GM12878 (cell line): ENCODE measurements around the gene WNT9B. TPM values are rescaled to one million over a fixed set of nuclear protein-coding genes. Genes with fewer than 3 reads are reported as not detected.

ENCODE experiments used
- ATF7 ChIP-seq: fragments of 450-650 bp; IDR thresholded peaks from 2 replicates; pipeline ENCODE4 v1.6.1; 2016; ENCODE audit warnings: low read depth, mild to moderate bottlenecking
- CHD1 ChIP-seq: IDR thresholded peaks from 2 replicates; pipeline ENCODE4 v1.6.1; 2012; ENCODE audit warnings: low read depth, low read length, improper control_type of control experiment
- CHD2 ChIP-seq: IDR thresholded peaks from 2 replicates; pipeline ENCODE4 v1.6.1; 2011; ENCODE audit warnings: low read depth, low read length, improper control_type of control experiment, borderline replicate concordance
- ESRRA ChIP-seq: IDR thresholded peaks from 2 replicates; pipeline ENCODE4 v1.6.1; 2012; ENCODE audit warnings: mild to moderate bottlenecking, low read length, improper control_type of control experiment
- NBN ChIP-seq: fragments of 450-650 bp; IDR thresholded peaks from 2 replicates; pipeline ENCODE4 v1.6.1; 2016
- RELA ChIP-seq: fragments of 450-650 bp; IDR thresholded peaks from 2 replicates; pipeline ENCODE4 v1.8.0; 2014; ENCODE audit warnings: borderline replicate concordance; ENCODE audit not compliant: partially characterized antibody
- SREBF2 ChIP-seq: IDR thresholded peaks from 2 replicates; pipeline ENCODE4 v1.6.1; 2012; ENCODE audit warnings: mild to moderate bottlenecking, low read length
- TCF12 ChIP-seq: IDR thresholded peaks from 2 replicates; pipeline ENCODE4 v1.6.1; 2011; ENCODE audit warnings: low read depth, mild to moderate bottlenecking, low read length
- polyA plus RNA-seq, 11 experiments: library from polyadenylated mRNA; depleted of rRNA in 4 of 11; unstranded in 6 of 11; stranded (reverse) in 5 of 11; fragments of >200 nt; fragmentation: Nextera tagmentation in 4 of 11; fragmentation: Illumina TruSeq in 1 of 11; extraction: Ambion mirVana in 4 of 11; extraction: Trizol in 1 of 11; gene quantifications; 1 replicate in 1 of 11; 2 replicates in 10 of 11; pipeline versions ENCODE4 v1.2.1 to v1.2.3, GENCODE V29; 2011 to 2016; ENCODE audit warnings: inconsistent platforms in 2 of 11, missing spikeins in 2 of 11, low read depth in 1 of 11
- total RNA-seq, 4 experiments: library from RNA; depleted of rRNA in 3 of 4; stranded (reverse); fragments of >200 nt in 3 of 4; fragmentation: Illumina TruSeq in 1 of 4; extraction: Trizol in 1 of 4; gene quantifications; 2 replicates each; pipeline versions ENCODE4 v1.2.1 to v1.2.3, GENCODE V29; 2013 to 2021
- TF ChIP-seq, protein P1 (sequence below): fragments of 450-650 bp; conservative IDR thresholded peaks from 2 replicates; pipeline ENCODE4 v1.6.1; 2017; ENCODE audit warnings: mild to moderate bottlenecking, moderate library complexity
- TF ChIP-seq, protein P2 (sequence below): fragments of 450-650 bp; formaldehyde crosslinking; IDR thresholded peaks from 2 replicates; pipeline ENCODE4 v1.5.0; 2022; ENCODE audit warnings: mild to moderate bottlenecking, missing genetic modification characterization
- TF ChIP-seq, protein P3 (sequence below): fragments of 450-650 bp; IDR thresholded peaks from 2 replicates; pipeline ENCODE4 v1.6.1; 2014; ENCODE audit warnings: mild to moderate bottlenecking

WNT9B gene
- total and polyA plus RNA-seq, 10 of the 15 experiments (the other 5 are each of a cell fraction or from before 2014, with no cell fraction given), result not detected

DNA sequence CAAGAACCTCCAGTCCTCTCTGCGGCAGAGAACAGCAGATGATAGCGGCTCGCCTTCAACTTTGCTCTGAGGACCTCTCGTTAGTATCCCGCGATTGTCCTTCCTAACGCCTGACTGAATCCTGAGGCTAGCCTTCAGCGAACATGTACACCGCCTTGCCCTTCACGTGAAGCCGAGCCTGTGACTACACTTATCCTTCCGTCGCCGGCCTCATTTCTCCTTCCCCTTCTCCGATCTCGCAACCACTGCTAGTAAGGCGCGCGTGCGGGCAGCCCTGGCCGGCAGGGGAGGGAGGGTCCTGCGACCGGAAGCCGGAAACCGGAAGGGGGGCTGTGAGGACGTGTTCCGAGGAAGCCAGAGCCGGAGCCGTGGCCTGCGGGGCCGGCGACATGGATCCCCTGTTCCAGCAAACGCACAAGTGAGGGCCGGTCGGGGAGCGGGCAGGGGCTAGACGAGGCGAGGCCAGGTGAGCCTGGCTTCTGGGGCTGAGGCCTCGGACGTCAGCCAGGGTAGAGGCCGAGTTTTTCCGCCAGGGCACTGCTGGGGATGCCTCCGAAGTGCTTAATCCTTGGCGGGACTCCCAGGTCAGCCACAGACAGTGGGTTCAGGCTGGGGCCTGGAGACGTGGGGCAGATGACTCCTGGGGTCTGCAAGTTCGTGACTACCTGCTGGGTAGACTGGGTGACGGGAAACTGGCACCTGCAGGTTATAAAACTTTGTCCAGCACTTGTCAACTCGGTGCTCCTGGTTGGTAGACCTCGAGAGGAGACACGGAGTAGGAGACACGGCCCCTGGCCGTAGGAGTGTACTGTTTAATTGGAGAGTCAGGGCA is 71.6 kb downstream of the WNT9B start, which contains the start of gene GOSR2 (continued):
- TF ChIP-seq, protein P1, sequence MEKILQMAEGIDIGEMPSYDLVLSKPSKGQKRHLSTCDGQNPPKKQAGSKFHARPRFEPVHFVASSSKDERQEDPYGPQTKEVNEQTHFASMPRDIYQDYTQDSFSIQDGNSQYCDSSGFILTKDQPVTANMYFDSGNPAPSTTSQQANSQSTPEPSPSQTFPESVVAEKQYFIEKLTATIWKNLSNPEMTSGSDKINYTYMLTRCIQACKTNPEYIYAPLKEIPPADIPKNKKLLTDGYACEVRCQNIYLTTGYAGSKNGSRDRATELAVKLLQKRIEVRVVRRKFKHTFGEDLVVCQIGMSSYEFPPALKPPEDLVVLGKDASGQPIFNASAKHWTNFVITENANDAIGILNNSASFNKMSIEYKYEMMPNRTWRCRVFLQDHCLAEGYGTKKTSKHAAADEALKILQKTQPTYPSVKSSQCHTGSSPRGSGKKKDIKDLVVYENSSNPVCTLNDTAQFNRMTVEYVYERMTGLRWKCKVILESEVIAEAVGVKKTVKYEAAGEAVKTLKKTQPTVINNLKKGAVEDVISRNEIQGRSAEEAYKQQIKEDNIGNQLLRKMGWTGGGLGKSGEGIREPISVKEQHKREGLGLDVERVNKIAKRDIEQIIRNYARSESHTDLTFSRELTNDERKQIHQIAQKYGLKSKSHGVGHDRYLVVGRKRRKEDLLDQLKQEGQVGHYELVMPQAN, result peak; percentile 86
- TF ChIP-seq RELA (peak; percentile 80), ESRRA (peak; percentile 65; the same call in 1 of the 2 replicates), SREBF2 (peak; percentile 65), CHD2 (0 out of 2 replicates have a peak, but pooled peaks have one; percentile 57), NBN (peak; percentile 92), TCF12 (peak; percentile 54; the same call in 1 of the 2 replicates), ATF7 (peak; percentile 44; the same call in 1 of the 2 replicates), CHD1 (peak; percentile 10; the same call in 1 of the 2 replicates)
- TF ChIP-seq, protein P2, sequence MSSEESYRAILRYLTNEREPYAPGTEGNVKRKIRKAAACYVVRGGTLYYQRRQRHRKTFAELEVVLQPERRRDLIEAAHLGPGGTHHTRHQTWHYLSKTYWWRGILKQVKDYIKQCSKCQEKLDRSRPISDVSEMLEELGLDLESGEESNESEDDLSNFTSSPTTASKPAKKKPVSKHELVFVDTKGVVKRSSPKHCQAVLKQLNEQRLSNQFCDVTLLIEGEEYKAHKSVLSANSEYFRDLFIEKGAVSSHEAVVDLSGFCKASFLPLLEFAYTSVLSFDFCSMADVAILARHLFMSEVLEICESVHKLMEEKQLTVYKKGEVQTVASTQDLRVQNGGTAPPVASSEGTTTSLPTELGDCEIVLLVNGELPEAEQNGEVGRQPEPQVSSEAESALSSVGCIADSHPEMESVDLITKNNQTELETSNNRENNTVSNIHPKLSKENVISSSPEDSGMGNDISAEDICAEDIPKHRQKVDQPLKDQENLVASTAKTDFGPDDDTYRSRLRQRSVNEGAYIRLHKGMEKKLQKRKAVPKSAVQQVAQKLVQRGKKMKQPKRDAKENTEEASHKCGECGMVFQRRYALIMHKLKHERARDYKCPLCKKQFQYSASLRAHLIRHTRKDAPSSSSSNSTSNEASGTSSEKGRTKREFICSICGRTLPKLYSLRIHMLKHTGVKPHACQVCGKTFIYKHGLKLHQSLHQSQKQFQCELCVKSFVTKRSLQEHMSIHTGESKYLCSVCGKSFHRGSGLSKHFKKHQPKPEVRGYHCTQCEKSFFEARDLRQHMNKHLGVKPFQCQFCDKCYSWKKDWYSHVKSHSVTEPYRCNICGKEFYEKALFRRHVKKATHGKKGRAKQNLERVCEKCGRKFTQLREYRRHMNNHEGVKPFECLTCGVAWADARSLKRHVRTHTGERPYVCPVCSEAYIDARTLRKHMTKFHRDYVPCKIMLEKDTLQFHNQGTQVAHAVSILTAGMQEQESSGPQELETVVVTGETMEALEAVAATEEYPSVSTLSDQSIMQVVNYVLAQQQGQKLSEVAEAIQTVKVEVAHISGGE (CRISPR knock-in tag), result peak; percentile 81
- TF ChIP-seq, protein P3, sequence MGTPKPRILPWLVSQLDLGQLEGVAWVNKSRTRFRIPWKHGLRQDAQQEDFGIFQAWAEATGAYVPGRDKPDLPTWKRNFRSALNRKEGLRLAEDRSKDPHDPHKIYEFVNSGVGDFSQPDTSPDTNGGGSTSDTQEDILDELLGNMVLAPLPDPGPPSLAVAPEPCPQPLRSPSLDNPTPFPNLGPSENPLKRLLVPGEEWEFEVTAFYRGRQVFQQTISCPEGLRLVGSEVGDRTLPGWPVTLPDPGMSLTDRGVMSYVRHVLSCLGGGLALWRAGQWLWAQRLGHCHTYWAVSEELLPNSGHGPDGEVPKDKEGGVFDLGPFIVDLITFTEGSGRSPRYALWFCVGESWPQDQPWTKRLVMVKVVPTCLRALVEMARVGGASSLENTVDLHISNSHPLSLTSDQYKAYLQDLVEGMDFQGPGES, result 0 out of 2 replicates have a peak, but pooled peaks have one; percentile 11
